Parathyroid adenoma (tissue), 2 donors: ENCODE data around the gene LRRC23.

Experiments used
- H2AFZ ChIP-seq: fragments of 300-600 bp; sonication (generic); one replicate; pipeline ENCODE4 v1.7.0; 2017; ENCODE audit warnings: antibody characterized with exemption, mild to moderate bottlenecking
- H3K27ac ChIP-seq: fragments of 300-600 bp; sonication (generic); one replicate; pipeline ENCODE4 v1.7.0; 2017
- H3K27me3 ChIP-seq: fragments of 300-600 bp; sonication (generic); one replicate; pipeline ENCODE4 v1.7.0; 2017; ENCODE audit warnings: low read length; ENCODE audit not compliant: control insufficient read depth, insufficient read depth
- H3K36me3 ChIP-seq: fragments of 300-600 bp; sonication (generic); one replicate; pipeline ENCODE4 v1.7.0; 2017; ENCODE audit warnings: low read length; ENCODE audit not compliant: control insufficient read depth, insufficient read depth
- H3K4me1 ChIP-seq: fragments of 300-600 bp; sonication (generic); one replicate; pipeline ENCODE4 v1.7.0; 2017; ENCODE audit warnings: control low read depth
- H3K4me2 ChIP-seq: fragments of 300-600 bp; sonication (generic); one replicate; pipeline ENCODE4 v1.7.0; 2017; ENCODE audit warnings: low read length
- H3K4me3 ChIP-seq: fragments of 300-600 bp; sonication (generic); one replicate; pipeline ENCODE4 v1.7.0; 2017; ENCODE audit warnings: low read depth, low read length
- H3K79me2 ChIP-seq: fragments of 300-600 bp; sonication (generic); one replicate; pipeline ENCODE4 v1.7.0; 2017; ENCODE audit warnings: control low read depth
- H3K9ac ChIP-seq: fragments of 300-600 bp; sonication (generic); one replicate; pipeline ENCODE4 v1.7.0; 2017; ENCODE audit warnings: mild to moderate bottlenecking
- H3K9me3 ChIP-seq: fragments of 300-600 bp; sonication (generic); one replicate; pipeline ENCODE4 v1.7.0; 2017; ENCODE audit warnings: low read length; ENCODE audit not compliant: control insufficient read depth
- CTCF ChIP-seq: fragments of 300-600 bp; sonication (generic); IDR thresholded peaks from one replicate; pipeline ENCODE4 v1.7.0; 2017; ENCODE audit warnings: antibody characterized with exemption, mild to moderate bottlenecking
- donor health status: primary hyperparathyroidism.

Gene LRRC23

GRCh38 chr12:6866163-6866919, 38.3 kb upstream of the LRRC23 start:
- Histone ChIP-seq H2AFZ (peak overlapping the region; percentile 87), H3K36me3 (no peaks in the 10 kb centered on the region), H3K4me3 (no peak overlapping the region), H3K4me2 (peak overlapping the region; percentile 86), H3K9me3 (no peaks in the 10 kb centered on the region), H3K27me3 (no peaks in the 10 kb centered on the region), H3K4me1 (peaks cover 20% of the 10 kb centered on the region), H3K79me2 (no peaks in the 10 kb centered on the region), H3K9ac (no peak overlapping the region), H3K27ac (peak overlapping the region; percentile 98)
- TF ChIP-seq CTCF, result no peak

- no peak overlapping the region for H3K9ac ChIP-seq
- H3K27ac ChIP-seq, result peak overlapping the region; percentile 98
Observed at GRCh38 chr12:6866920-6867412, 37.7 kb upstream of the LRRC23 start.

GRCh38 chr12:6867413-6868210, 37.0 kb upstream of the LRRC23 start, which contains the start of gene TPI1:
Gene TPI1, plus strand, starts transcription at chr12:6867531. Its CDS starts 36 bp downstream, at chr12:6867567.
- TF ChIP-seq CTCF, result peak; percentile 13
- Histone ChIP-seq H3K27me3 (no peaks in the 10 kb centered on the region), H3K36me3 (no peaks in the 10 kb centered on the region), H3K27ac (peak within 1 kb of the TSS; percentile 98), H3K4me2 (peak within 1 kb of the TSS; percentile 86), H3K79me2 (no peaks in the 10 kb centered on the region), H3K4me1 (peaks cover 27% of the 10 kb centered on the region), H3K9me3 (no peaks in the 10 kb centered on the region), H3K4me3 (peak within 1 kb of the TSS; percentile 99), H3K9ac (peak within 1 kb of the TSS; percentile 97), H2AFZ (peak within 1 kb of the TSS; percentile 87)

More at GRCh38 chr12:6866920-6867412, 37.7 kb upstream of the LRRC23 start:
- Histone ChIP-seq H3K4me2 (peak overlapping the region; percentile 86), H3K27me3 (no peaks in the 10 kb centered on the region), H3K4me1 (peaks cover 25% of the 10 kb centered on the region), H3K4me3 (peak overlapping the region; percentile 99), H3K79me2 (no peaks in the 10 kb centered on the region), H2AFZ (peak overlapping the region; percentile 87), H3K9me3 (no peaks in the 10 kb centered on the region), H3K36me3 (no peaks in the 10 kb centered on the region)
- no peak for TF ChIP-seq CTCF

GRCh38 chr12:6868211-6869048, 36.2 kb upstream of the LRRC23 start:
- H3K4me1 ChIP-seq, result peaks cover 27% of the 10 kb centered on the region

More at GRCh38 chr12:6868211-6869048, 36.2 kb upstream of the LRRC23 start:
- H3K9ac ChIP-seq, result peak overlapping the region; percentile 97
- no peaks in the 10 kb centered on the region for H3K9me3 ChIP-seq
- H3K4me2 ChIP-seq, result peak overlapping the region; percentile 77
- H3K79me2 ChIP-seq, result no peaks in the 10 kb centered on the region
- H3K27ac ChIP-seq, result peak overlapping the region; percentile 98
- peak overlapping the region; percentile 87 for H2AFZ ChIP-seq
- H3K4me3 ChIP-seq, result peak overlapping the region; percentile 99
- no peaks in the 10 kb centered on the region for H3K36me3 ChIP-seq
- TF ChIP-seq CTCF, result no peak
- H3K27me3 ChIP-seq, result no peaks in the 10 kb centered on the region
